Epithelial cell of proximal tubule (primary cell): ENCODE results near the gene MAPK4. TPM values are rescaled to one million over a fixed set of nuclear protein-coding genes. Genes with fewer than 3 reads are reported as not detected.

ENCODE experiments used
- DNase-seq: peaks from one replicate; pipeline ENCODE4 v3.0.0-alpha.2; 2011; ENCODE audit warnings: low read depth
- H3K4me3 ChIP-seq: 2 replicates; pipeline ENCODE4 v1.5.1; 2011; ENCODE audit warnings: low read depth, mild to moderate bottlenecking, low read length
- total RNA-seq: library from RNA; depleted of rRNA; stranded (reverse); fragments of >200 nt; gene quantifications from 2 replicates; pipeline ENCODE4 v1.2.3, GENCODE V29; 2015
- TF ChIP-seq, protein P1 (sequence below): conservative IDR thresholded peaks from 2 replicates; pipeline ENCODE4 v1.5.1; 2012; ENCODE audit warnings: low read depth, mild to moderate bottlenecking, low read length

MAPK4 gene
- total RNA-seq, 1 donor from 2014 or later = 1.3 TPM

DNA sequence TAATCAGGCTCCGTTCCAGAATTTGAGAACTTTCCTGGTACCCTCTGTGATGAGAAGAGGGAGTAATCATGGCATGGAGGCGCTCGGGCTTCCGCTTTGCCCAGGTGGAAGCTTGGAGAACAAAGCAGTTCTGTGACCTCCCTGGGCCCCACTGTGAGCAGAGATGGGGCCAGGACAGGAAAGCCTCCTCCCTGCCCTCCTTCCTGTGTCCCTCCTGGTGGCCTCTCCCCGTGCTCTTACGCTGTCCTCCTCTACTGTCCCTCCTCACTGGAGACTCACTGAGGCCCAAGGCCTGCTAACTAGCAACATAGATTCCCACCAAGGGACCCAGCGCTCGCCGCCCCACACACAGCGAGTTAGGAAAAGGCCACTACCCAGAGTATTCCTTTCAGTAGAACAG lies 119.8 kb downstream of the MAPK4 start:
- H3K4me3 ChIP-seq = no peak overlapping the region
- TF ChIP-seq, protein P1, sequence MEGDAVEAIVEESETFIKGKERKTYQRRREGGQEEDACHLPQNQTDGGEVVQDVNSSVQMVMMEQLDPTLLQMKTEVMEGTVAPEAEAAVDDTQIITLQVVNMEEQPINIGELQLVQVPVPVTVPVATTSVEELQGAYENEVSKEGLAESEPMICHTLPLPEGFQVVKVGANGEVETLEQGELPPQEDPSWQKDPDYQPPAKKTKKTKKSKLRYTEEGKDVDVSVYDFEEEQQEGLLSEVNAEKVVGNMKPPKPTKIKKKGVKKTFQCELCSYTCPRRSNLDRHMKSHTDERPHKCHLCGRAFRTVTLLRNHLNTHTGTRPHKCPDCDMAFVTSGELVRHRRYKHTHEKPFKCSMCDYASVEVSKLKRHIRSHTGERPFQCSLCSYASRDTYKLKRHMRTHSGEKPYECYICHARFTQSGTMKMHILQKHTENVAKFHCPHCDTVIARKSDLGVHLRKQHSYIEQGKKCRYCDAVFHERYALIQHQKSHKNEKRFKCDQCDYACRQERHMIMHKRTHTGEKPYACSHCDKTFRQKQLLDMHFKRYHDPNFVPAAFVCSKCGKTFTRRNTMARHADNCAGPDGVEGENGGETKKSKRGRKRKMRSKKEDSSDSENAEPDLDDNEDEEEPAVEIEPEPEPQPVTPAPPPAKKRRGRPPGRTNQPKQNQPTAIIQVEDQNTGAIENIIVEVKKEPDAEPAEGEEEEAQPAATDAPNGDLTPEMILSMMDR = no peak
- DNase-seq = no peak

GRCh38 chr18:50680966-50681365 lies 121.1 kb downstream of the MAPK4 start:
- no peak for DNase-seq
- no peak overlapping the region for H3K4me3 ChIP-seq
- TF ChIP-seq, protein P1 = no peak

GRCh38 chr18:50682852-50683251 lies 123.0 kb downstream of the MAPK4 start:
- TF ChIP-seq, protein P1 = no peak
- no peak for DNase-seq

DNA sequence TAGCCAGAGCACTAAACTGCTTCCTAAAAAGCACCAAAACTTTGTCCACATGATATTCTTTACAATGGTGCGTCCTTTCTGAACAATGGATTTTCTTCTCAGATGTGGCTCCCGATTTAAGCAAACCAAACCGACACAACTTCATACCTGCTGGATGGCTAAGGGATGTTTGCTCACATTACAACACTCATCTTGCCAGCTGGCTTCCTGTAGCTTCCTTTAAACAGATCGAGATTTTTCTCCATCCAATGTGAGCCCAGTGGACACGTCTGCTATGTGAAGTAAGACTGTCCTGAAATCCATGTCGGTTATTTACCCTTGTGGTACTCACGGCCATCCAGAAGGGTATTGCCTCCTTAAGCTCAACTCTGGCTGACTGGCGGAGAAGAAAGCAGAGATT lies 126.5 kb downstream of the MAPK4 start:
- DNase-seq = no peak
- no peak overlapping the region for H3K4me3 ChIP-seq
- TF ChIP-seq, protein P1 = no peak

More at GRCh38 chr18:50682852-50683251, 123.0 kb downstream of the MAPK4 start:
- H3K4me3 ChIP-seq = no peak overlapping the region

GRCh38 chr18:50687491-50687890 lies 127.6 kb downstream of the MAPK4 start:
- TF ChIP-seq, protein P1 = no peak
- no peak overlapping the region for H3K4me3 ChIP-seq
- DNase-seq = no peak

- TF ChIP-seq, protein P1 = no peak
- no peak overlapping the region for H3K4me3 ChIP-seq
- DNase-seq = no peak
Measured at GRCh38 chr18:50689578-50689977, 129.7 kb downstream of the MAPK4 start.

GRCh38 chr18:50694147-50694546 lies 134.3 kb downstream of the MAPK4 start:
- TF ChIP-seq, protein P1 = no peak
- H3K4me3 ChIP-seq = no peak overlapping the region
- no peak for DNase-seq
